ENCODE data around the gene HMOX1. TPM values are rescaled to one million over a fixed set of nuclear protein-coding genes. Genes with fewer than 3 reads are reported as not detected.

Gene HMOX1
- polyA plus RNA-seq, 1 donor from 2014 or later, result not detected

GRCh38 chr22:35425971-35426800 is 45.3 kb downstream of the HMOX1 start:
- Histone ChIP-seq H3K4me3 (ENCODE audit: low read length) (no peak overlapping the region), H3K4me2 (ENCODE audit: low read length) (no peak overlapping the region), H3K27ac (ENCODE audit: low read length) (no peak overlapping the region), H2AFZ (ENCODE audit: low read depth, low read length) (no peak overlapping the region), H3K9ac (ENCODE audit: low read length) (no peak overlapping the region), H3F3A (ENCODE audit: insufficient read depth, low read length, poor library complexity, severe bottlenecking) (no peaks in the 10 kb centered on the region), H3K27me3 (ENCODE audit: insufficient read depth, low read depth, low read length) (no peaks in the 10 kb centered on the region), H3K9me3 (ENCODE audit: low read length) (no peaks in the 10 kb centered on the region), H4K20me1 (ENCODE audit: insufficient read depth) (no peaks in the 10 kb centered on the region), H3K9me2 (ENCODE audit: insufficient read depth, low read length) (no peaks in the 10 kb centered on the region), H3K36me3 (ENCODE audit: insufficient read depth, low read length) (no peaks in the 10 kb centered on the region), H3K79me2 (replicated peaks; ENCODE audit: insufficient read depth, low read length) (no peaks in the 10 kb centered on the region)
- TF ChIP-seq, protein P1, sequence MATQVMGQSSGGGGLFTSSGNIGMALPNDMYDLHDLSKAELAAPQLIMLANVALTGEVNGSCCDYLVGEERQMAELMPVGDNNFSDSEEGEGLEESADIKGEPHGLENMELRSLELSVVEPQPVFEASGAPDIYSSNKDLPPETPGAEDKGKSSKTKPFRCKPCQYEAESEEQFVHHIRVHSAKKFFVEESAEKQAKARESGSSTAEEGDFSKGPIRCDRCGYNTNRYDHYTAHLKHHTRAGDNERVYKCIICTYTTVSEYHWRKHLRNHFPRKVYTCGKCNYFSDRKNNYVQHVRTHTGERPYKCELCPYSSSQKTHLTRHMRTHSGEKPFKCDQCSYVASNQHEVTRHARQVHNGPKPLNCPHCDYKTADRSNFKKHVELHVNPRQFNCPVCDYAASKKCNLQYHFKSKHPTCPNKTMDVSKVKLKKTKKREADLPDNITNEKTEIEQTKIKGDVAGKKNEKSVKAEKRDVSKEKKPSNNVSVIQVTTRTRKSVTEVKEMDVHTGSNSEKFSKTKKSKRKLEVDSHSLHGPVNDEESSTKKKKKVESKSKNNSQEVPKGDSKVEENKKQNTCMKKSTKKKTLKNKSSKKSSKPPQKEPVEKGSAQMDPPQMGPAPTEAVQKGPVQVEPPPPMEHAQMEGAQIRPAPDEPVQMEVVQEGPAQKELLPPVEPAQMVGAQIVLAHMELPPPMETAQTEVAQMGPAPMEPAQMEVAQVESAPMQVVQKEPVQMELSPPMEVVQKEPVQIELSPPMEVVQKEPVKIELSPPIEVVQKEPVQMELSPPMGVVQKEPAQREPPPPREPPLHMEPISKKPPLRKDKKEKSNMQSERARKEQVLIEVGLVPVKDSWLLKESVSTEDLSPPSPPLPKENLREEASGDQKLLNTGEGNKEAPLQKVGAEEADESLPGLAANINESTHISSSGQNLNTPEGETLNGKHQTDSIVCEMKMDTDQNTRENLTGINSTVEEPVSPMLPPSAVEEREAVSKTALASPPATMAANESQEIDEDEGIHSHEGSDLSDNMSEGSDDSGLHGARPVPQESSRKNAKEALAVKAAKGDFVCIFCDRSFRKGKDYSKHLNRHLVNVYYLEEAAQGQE (IDR thresholded peaks at IDR 0.05; ENCODE audit: borderline replicate concordance), result no peak
- no peak for TF ChIP-seq POLR2AphosphoS5 (IDR thresholded peaks at IDR 0.05)
- no peak for TF ChIP-seq RAD21 (conservative IDR thresholded peaks at IDR 0.05)
- TF ChIP-seq CTCF (IDR thresholded peaks at IDR 0.05; ENCODE audit: poor library complexity, severe bottlenecking), result no peak
- no peak for TF ChIP-seq MXI1 (conservative IDR thresholded peaks at IDR 0.05; ENCODE audit: poor library complexity, severe bottlenecking)
- no peak for TF ChIP-seq SMC3 (conservative IDR thresholded peaks at IDR 0.05; ENCODE audit: poor library complexity)
- no peak for TF ChIP-seq TAF1 (IDR thresholded peaks at IDR 0.05; ENCODE audit: low read depth)
- TF ChIP-seq EZH2 (IDR thresholded peaks at IDR 0.05; ENCODE audit: borderline replicate concordance, insufficient read depth, low read length, poor library complexity, severe bottlenecking), result no peak
- no peak for TF ChIP-seq EP300 (conservative IDR thresholded peaks at IDR 0.05; ENCODE audit: poor library complexity, severe bottlenecking)

- Histone ChIP-seq H3K9me2 (ENCODE audit: insufficient read depth, low read length) (no peaks in the 10 kb centered on the region), H3K9me3 (ENCODE audit: low read length) (no peaks in the 10 kb centered on the region), H3K9ac (ENCODE audit: low read length) (no peak overlapping the region), H3K36me3 (ENCODE audit: insufficient read depth, low read length) (no peaks in the 10 kb centered on the region), H3K79me2 (replicated peaks; ENCODE audit: insufficient read depth, low read length) (no peaks in the 10 kb centered on the region), H3K4me3 (ENCODE audit: low read length) (no peak overlapping the region), H3K4me2 (ENCODE audit: low read length) (no peak overlapping the region), H3F3A (ENCODE audit: insufficient read depth, low read length, poor library complexity, severe bottlenecking) (no peaks in the 10 kb centered on the region), H3K27me3 (ENCODE audit: insufficient read depth, low read depth, low read length) (no peaks in the 10 kb centered on the region), H4K20me1 (ENCODE audit: insufficient read depth) (no peaks in the 10 kb centered on the region), H2AFZ (ENCODE audit: low read depth, low read length) (no peak overlapping the region), H3K27ac (ENCODE audit: low read length) (no peak overlapping the region)
- TF ChIP-seq EP300 (conservative IDR thresholded peaks at IDR 0.05; ENCODE audit: poor library complexity, severe bottlenecking) (no peak), RAD21 (conservative IDR thresholded peaks at IDR 0.05) (no peak), CTCF (IDR thresholded peaks at IDR 0.05; ENCODE audit: poor library complexity, severe bottlenecking) (no peak), POLR2AphosphoS5 (IDR thresholded peaks at IDR 0.05) (no peak), MXI1 (conservative IDR thresholded peaks at IDR 0.05; ENCODE audit: poor library complexity, severe bottlenecking) (no peak), TAF1 (IDR thresholded peaks at IDR 0.05; ENCODE audit: low read depth) (no peak), EZH2 (IDR thresholded peaks at IDR 0.05; ENCODE audit: borderline replicate concordance, insufficient read depth, low read length, poor library complexity, severe bottlenecking) (no peak), SMC3 (conservative IDR thresholded peaks at IDR 0.05; ENCODE audit: poor library complexity) (no peak)
- TF ChIP-seq, protein P1 (IDR thresholded peaks at IDR 0.05; ENCODE audit: borderline replicate concordance), result no peak
Measured at GRCh38 chr22:35426801-35427140, 45.9 kb downstream of the HMOX1 start.
